MM.1S (cell line): ENCODE measurements around the gene ACACB.

Experiments used
- DNase-seq: peaks from one replicate; pipeline ENCODE4 v3.0.0-alpha.2; 2015
- H2AFZ ChIP-seq: fragments of 300-600 bp; sonication (generic); 2 replicates; pipeline ENCODE4 v1.6.0; 2016; ENCODE audit warnings: antibody characterized with exemption, low read length
- H3F3A ChIP-seq: fragments of 300-600 bp; sonication (generic); 2 replicates; pipeline ENCODE4 v1.6.1; 2016; ENCODE audit warnings: mild to moderate bottlenecking, antibody characterized with exemption, low read length, moderate library complexity, mixed read lengths; ENCODE audit not compliant: insufficient read depth
- H3K27ac ChIP-seq: fragments of 300-600 bp; sonication (generic); 2 replicates; pipeline ENCODE4 v1.5.1; 2016; ENCODE audit warnings: mild to moderate bottlenecking, low read length
- H3K27me3 ChIP-seq: fragments of 300-600 bp; sonication (generic); replicated peaks from 2 replicates; pipeline ENCODE4 v1.6.0; 2016; ENCODE audit warnings: low read length; ENCODE audit not compliant: insufficient read depth
- H3K36me3 ChIP-seq: fragments of 300-600 bp; sonication (generic); replicated peaks from 2 replicates; pipeline ENCODE4 v1.6.1; 2016; ENCODE audit warnings: mild to moderate bottlenecking, low read length, mixed read lengths; ENCODE audit not compliant: insufficient read depth
- H3K4me1 ChIP-seq: fragments of 300-600 bp; sonication (generic); 2 replicates; pipeline ENCODE4 v1.6.1; 2016; ENCODE audit warnings: low read length, mixed read lengths
- H3K4me2 ChIP-seq: fragments of 300-600 bp; sonication (generic); 2 replicates; pipeline ENCODE4 v1.6.0; 2016; ENCODE audit warnings: low read depth, low read length
- H3K4me3 ChIP-seq: fragments of 300-600 bp; sonication (generic); 2 replicates; pipeline ENCODE4 v1.5.1; 2016; ENCODE audit warnings: low read length, mixed read lengths
- H3K79me2 ChIP-seq: fragments of 300-600 bp; sonication (generic); 2 replicates; pipeline ENCODE4 v1.6.1; 2016; ENCODE audit warnings: mixed run types, low read length, mixed read lengths
- H3K9ac ChIP-seq: fragments of 300-600 bp; sonication (generic); 2 replicates; pipeline ENCODE4 v1.6.1; 2016; ENCODE audit warnings: low read length, mixed read lengths
- H3K9me2 ChIP-seq: fragments of 300-600 bp; sonication (generic); replicated peaks from 2 replicates; pipeline ENCODE4 v1.6.1; 2016; ENCODE audit warnings: mild to moderate bottlenecking, low read length, mixed read lengths; ENCODE audit not compliant: insufficient read depth
- H3K9me3 ChIP-seq: fragments of 300-600 bp; sonication (generic); replicated peaks from 2 replicates; pipeline ENCODE4 v1.6.1; 2016; ENCODE audit warnings: mild to moderate bottlenecking, low read length, mixed read lengths; ENCODE audit not compliant: insufficient read depth
- H4K20me1 ChIP-seq: fragments of 300-600 bp; sonication (generic); 2 replicates; pipeline ENCODE4 v1.6.1; 2016; ENCODE audit warnings: mild to moderate bottlenecking, low read length, moderate library complexity, mixed read lengths; ENCODE audit not compliant: insufficient read depth
- CTCF ChIP-seq: fragments of 300-600 bp; sonication (generic); IDR thresholded peaks from 2 replicates; pipeline ENCODE4 v1.5.1; 2016; ENCODE audit warnings: antibody characterized with exemption, low read length, mixed read lengths
- EZH2 ChIP-seq: fragments of 300-600 bp; sonication (generic); optimal IDR thresholded peaks from 2 replicates; pipeline ENCODE3; 2017; ENCODE audit warnings: low read depth, mild to moderate bottlenecking, antibody characterized with exemption, low read length, mixed read lengths
- EZH2phosphoT487 ChIP-seq: fragments of 300-600 bp; sonication (generic); IDR thresholded peaks from 2 replicates; pipeline ENCODE4 v1.6.1; 2018; ENCODE audit warnings: antibody characterized with exemption, low read length

The ACACB gene

GRCh38 chr12:109289004-109289403, 172.6 kb downstream of the ACACB start:
- Histone ChIP-seq H3K9me2 (no peaks in the 10 kb centered on the region), H2AFZ (no peak overlapping the region), H3K4me1 (no peaks in the 10 kb centered on the region), H3K27ac (no peak overlapping the region), H3K79me2 (no peaks in the 10 kb centered on the region), H4K20me1 (no peaks in the 10 kb centered on the region), H3K36me3 (no peaks in the 10 kb centered on the region), H3K4me3 (no peak overlapping the region), H3F3A (no peaks in the 10 kb centered on the region), H3K27me3 (0 out of 2 replicates have a peak, but pooled peaks cover 4% of the 10 kb centered on the region), H3K4me2 (no peak overlapping the region), H3K9ac (no peak overlapping the region), H3K9me3 (no peaks in the 10 kb centered on the region)
- TF ChIP-seq EZH2 (no peak), CTCF (no peak), EZH2phosphoT487 (no peak)
- no peak for DNase-seq

GRCh38 chr12:109289551-109289950, 173.2 kb downstream of the ACACB start:
- 0 out of 2 replicates have a peak, but pooled peaks cover 4% of the 10 kb centered on the region for H3K27me3 ChIP-seq
- H3K4me2 ChIP-seq = no peak overlapping the region
- no peaks in the 10 kb centered on the region for H3K36me3 ChIP-seq
- H3K9me2 ChIP-seq = no peaks in the 10 kb centered on the region
- DNase-seq = no peak
- no peaks in the 10 kb centered on the region for H4K20me1 ChIP-seq
- H3K9ac ChIP-seq = no peak overlapping the region
- H3K9me3 ChIP-seq = no peaks in the 10 kb centered on the region
- no peak overlapping the region for H3K27ac ChIP-seq
- H3K79me2 ChIP-seq = no peaks in the 10 kb centered on the region
- no peak overlapping the region for H3K4me3 ChIP-seq
- H3K4me1 ChIP-seq = no peaks in the 10 kb centered on the region
- TF ChIP-seq CTCF (no peak), EZH2phosphoT487 (no peak), EZH2 (no peak)
- no peaks in the 10 kb centered on the region for H3F3A ChIP-seq
- no peak overlapping the region for H2AFZ ChIP-seq

- Histone ChIP-seq H3K9ac (no peak overlapping the region), H3K27ac (no peak overlapping the region), H3K4me3 (no peak overlapping the region), H3K4me2 (no peak overlapping the region), H3K9me3 (no peaks in the 10 kb centered on the region), H3K4me1 (no peaks in the 10 kb centered on the region), H3F3A (no peaks in the 10 kb centered on the region), H3K79me2 (no peaks in the 10 kb centered on the region), H3K36me3 (no peaks in the 10 kb centered on the region), H2AFZ (no peak overlapping the region), H3K9me2 (no peaks in the 10 kb centered on the region), H4K20me1 (no peaks in the 10 kb centered on the region), H3K27me3 (peaks cover 8% of the 10 kb centered on the region; the same call in 1 of the 2 replicates)
- TF ChIP-seq EZH2 (no peak), EZH2phosphoT487 (no peak), CTCF (no peak)
- DNase-seq = no peak
These were observed 173.7 kb downstream of the ACACB start for GRCh38 chr12:109290061-109290460.
